GM18951 (cell line): ENCODE data around the gene NXPH2.
"Not testable (repeated sequence)": the region's sequence is repeated elsewhere in the genome, so short reads cannot be mapped to it uniquely, and the experiment has no call there.

Experiments used
- POLR2A ChIP-seq: IDR thresholded peaks from 4 replicates; pipeline ENCODE4 v1.6.1; 2011; ENCODE audit warnings: mild to moderate bottlenecking; ENCODE audit not compliant: insufficient read length, insufficient read depth; ENCODE audit errors: extremely low read depth
- in situ Hi-C: fragments of 300-500 bp; cut with MboI; formaldehyde crosslinking; loops from one replicate; pipeline ENCODE4 v1.12.0; 2022; ENCODE audit warnings: low sequenced_read_pairs, mixed read lengths, inconsistent platforms; ENCODE audit not compliant: unreplicated experiment

Gene NXPH2

GRCh38 chr2:138665937-138666336, 114.3 kb downstream of the NXPH2 start:
- no peak for TF ChIP-seq POLR2A
- in situ Hi-C loops = no loop called here

DNA sequence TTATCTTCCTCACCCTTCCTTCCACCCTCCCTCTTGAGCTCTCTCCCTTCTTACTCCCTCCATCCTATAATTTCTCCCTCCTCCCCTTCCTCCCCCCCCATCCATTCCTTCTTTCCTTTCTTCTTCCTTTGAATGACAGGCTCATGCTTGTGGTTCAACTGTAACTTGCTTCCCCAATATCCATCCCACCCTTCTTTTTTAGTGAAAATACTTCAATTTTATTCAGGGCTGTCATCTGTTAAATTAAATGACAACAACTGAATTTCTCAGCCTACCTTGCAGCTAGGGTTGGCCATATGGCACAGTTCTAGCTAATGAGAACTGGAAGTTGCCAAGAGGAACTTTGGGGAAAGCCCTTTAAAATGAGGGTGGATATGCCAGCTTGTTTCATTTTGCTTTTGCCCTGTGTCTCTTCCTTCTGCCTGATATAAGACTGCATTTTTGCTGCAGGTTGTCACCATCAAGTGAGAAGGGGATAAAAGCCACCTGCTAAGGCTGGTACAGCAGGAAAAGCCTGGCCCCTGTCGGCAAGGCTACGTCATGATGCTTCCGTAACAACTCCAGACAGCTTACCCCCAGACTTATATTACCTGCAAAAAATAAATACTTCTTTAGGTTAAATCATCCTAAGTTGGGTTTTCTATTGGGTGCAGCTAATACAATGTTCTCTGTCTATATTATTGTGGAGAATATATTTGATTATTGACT, 121.8 kb downstream of the NXPH2 start:
- in situ Hi-C loops = no loop called here
- TF ChIP-seq POLR2A = no peak

DNA sequence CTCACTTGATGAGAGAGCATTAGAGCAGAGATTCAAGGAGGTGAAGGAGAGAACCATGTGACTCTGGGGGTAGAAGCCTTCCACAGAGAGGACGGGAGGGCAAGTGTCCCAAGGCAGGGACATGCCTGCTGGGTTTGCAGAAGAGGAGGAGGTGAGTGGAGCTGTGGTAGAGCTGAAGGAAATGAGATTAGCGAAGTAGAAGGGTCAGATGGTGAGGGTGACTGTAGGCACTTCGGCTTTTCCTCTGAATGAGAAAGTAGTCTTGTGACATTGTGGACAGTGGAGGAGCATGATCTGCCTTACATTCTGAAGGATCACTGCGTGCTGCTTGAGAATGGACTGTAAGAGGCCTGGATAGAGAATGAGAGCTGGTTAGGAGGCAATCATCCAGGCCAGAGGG, 126.0 kb downstream of the NXPH2 start:
- in situ Hi-C loops = no loop called here
- TF ChIP-seq POLR2A = no peak

DNA sequence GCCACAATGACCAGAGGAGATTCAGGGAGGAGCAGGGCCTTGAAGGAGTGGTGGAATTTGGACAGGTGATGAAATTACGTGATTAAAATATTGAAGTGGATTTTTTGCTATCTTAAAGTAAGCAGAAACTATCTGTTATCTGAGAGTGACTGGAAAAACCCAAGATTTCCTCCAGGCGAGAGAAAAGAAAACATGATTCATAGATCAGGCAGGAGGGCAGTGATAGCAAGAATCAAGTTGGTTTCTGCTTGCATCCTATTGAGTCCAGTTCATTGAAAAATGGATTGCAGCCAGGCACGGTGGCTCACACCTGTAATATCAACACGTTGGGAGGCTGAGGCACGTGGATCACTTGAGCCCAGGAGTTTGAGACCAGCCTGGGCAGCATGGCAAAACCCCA, 127.8 kb downstream of the NXPH2 start:
- TF ChIP-seq POLR2A = no peak
- in situ Hi-C loops = no loop called here

DNA sequence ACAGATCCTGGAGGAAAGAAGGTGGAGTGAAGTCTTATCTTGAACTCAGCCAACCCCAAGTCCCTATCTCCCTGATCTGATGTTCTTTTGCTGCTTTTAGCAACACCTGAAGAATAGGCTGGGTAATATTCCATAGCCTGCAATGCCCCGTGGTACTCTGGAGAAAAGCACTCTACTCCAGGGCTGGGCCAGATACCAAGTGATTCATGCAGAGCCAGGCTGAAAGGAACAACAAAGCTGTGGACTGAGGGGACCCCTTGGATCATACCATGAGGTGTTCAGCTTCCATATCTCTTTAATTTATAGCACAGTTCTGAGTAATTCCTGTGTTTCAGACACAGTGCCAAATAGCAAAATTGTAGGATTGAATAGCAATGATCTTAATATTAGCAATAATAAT, 130.6 kb downstream of the NXPH2 start:
- no peak for TF ChIP-seq POLR2A
- in situ Hi-C loops = no loop called here

DNA sequence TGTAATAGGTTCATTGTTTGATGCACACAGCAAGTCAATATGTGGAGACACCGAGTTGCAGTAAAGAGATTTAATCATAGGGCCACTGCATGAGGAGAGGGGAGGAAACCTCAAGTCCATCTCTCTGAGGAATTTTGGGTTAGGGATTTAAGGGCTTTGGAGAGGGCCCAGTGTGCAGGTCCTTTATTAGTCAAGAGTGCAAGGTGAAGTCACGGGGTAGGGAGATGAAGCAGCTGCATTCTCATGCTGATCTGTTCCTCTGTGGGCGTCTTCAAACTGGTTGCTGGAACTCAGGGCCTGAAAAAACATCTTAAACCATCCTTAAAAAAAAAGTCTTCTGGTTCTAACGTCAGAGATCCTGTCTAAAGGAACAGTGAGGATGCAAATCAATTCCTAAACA, 131.6 kb downstream of the NXPH2 start:
- in situ Hi-C loops = no loop called here
- no peak for TF ChIP-seq POLR2A

DNA sequence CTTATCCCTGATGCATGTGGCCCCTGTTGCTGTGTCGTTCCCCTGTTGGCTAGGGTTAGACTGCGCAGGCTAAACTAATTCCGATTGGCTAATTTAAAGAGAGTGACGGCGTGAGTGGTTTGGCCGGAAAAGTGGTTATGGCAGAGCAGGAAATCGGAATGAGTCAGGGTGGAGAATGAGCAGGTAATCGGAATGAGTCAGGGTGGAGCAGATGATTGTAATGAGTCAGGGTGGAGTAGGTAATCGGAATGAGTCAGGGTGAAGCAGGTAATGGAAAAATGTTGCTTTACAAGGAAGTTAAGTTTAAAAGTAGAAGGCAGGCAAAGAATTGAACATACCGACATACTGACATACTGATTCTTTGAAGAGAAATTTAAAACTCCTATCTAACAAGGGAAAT, 135.4 kb downstream of the NXPH2 start:
- in situ Hi-C loops = not testable (repeated sequence)

- in situ Hi-C loops = no loop called here
- no peak for TF ChIP-seq POLR2A
Measured at GRCh38 chr2:138640921-138641676, 139.1 kb downstream of the NXPH2 start.

DNA sequence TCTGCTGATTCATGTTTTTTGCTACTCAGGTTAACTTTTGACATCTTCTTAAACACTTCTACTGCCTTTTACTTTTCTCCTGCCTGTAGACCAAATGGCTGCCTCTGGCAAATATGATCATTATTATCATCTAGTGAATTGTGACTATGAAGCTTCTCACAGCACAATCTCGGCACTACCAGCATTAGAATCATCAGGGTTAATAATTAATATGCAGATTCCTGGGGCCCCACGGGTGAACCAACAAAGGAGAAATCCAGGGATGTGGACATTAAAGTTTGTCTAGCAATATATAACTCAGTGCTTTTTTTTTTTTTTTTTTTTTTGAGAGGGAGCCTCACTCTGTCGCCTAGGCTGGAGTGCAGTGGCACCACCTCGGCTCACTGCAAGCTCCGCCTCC, 142.5 kb downstream of the NXPH2 start:
- in situ Hi-C loops = no loop called here
- TF ChIP-seq POLR2A = no peak

DNA sequence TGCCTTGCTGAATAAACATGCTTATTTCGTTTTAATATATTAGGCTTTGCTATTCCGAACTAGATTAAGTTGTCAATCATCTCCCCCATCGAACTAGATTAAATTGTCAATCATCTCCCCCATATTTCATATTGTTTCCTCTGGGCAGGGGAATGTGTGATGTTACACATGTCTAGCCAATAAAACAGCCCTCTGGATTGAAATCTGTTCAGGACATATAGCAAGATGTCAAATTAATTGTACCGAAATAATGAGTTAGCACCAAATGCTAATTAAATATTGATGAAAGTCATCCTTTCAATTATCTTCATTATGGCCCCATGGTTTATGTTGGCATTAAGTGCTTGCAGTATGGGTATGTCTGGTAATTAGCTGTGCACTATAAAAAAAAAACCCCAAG, 143.1 kb downstream of the NXPH2 start:
- in situ Hi-C loops = no loop called here
- TF ChIP-seq POLR2A = no peak

DNA sequence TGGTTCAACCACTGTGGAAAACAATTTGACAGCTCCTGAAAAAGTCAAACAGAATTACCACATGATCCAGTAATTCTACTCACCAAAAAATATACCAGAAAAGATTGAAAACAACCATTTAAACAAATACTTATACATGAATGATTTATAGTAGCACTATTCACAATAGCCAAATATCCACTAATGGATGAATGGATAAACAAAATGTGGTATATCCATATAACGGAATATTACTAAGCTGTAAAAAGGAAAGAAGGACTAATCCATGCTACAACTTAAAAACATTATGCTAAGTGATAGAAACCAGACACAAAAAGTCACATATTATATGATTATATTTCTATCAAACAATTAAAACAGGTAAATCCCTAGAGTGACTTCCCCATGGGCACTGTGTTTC, 147.1 kb downstream of the NXPH2 start:
- TF ChIP-seq POLR2A = no peak
- in situ Hi-C loops = no loop called here

GRCh38 chr2:138632066-138632620, 148.0 kb downstream of the NXPH2 start:
- no peak for TF ChIP-seq POLR2A
- in situ Hi-C loops = no loop called here

- no peak for TF ChIP-seq POLR2A
- in situ Hi-C loops = no loop called here
Measured at GRCh38 chr2:138630164-138630563, 150.0 kb downstream of the NXPH2 start.

- TF ChIP-seq POLR2A = no peak
Measured at GRCh38 chr2:138626148-138626547, 154.0 kb downstream of the NXPH2 start.

More at GRCh38 chr2:138626148-138626547, 154.0 kb downstream of the NXPH2 start:
- in situ Hi-C loops = no loop called here
